ENCODE measurements around the gene OR1J1. TPM values are rescaled to one million over a fixed set of nuclear protein-coding genes. Genes with fewer than 3 reads are reported as not detected.

OR1J1 gene
- total RNA-seq, 1 experiment from 2014 or later, result not detected

GRCh38 chr9:122445155-122445749 lies 32.5 kb downstream of the OR1J1 start:
- no TSS peak for BruUV-seq (replicated peaks)
- H3K4me3 ChIP-seq (ENCODE audit: low read depth in 2 of 2, low read length in 2 of 2), result no peak overlapping the region
- DNase-seq (ENCODE audit: low read depth, low spot score) (no peak), ATAC-seq (no peak)
- no peaks in the 10 kb centered on the region for H3K9me3 ChIP-seq (ENCODE audit: control insufficient read depth, insufficient read depth, low read depth, low read length)
- intact Hi-C loops (cut with micrococcal nuclease; ENCODE audit: unreplicated experiment) (no loop called here), in situ Hi-C loops (cut with HindIII; ENCODE audit: low pct_unique_long_range_greater_than_20kb, low sequenced_read_pairs) (no loop called here)
- ChIA-PET POLR2A (no interaction called here), CTCF (no interaction called here)
- no peak overlapping the region for H3K27ac ChIP-seq (ENCODE audit: low read length)
- no peaks in the 10 kb centered on the region for H3K4me1 ChIP-seq (ENCODE audit: control insufficient read depth, insufficient read depth, low read length)
- no peak for TF ChIP-seq REST (IDR thresholded peaks at IDR 0.05; ENCODE audit: insufficient read depth in 1 of 2, low read depth in 2 of 2, low read length in 1 of 2)
- TF ChIP-seq TCF7L2 (IDR thresholded peaks at IDR 0.05; ENCODE audit: low read depth, low read length), result no peak
- no peak for TF ChIP-seq SIN3A (IDR thresholded peaks at IDR 0.05; ENCODE audit: borderline replicate concordance, insufficient read depth, low read depth, low read length)
- no peak for TF ChIP-seq CTCF (IDR thresholded peaks at IDR 0.05)
- TF ChIP-seq POLR2AphosphoS5 (IDR thresholded peaks at IDR 0.05; ENCODE audit: low read depth, low read length), result no peak
- no peaks in the 10 kb centered on the region for H3K36me3 ChIP-seq (ENCODE audit: control insufficient read depth, insufficient read depth, low read length)
- no peaks in the 10 kb centered on the region for H3K27me3 ChIP-seq (ENCODE audit: control insufficient read depth, insufficient read depth, low read length)

DNA sequence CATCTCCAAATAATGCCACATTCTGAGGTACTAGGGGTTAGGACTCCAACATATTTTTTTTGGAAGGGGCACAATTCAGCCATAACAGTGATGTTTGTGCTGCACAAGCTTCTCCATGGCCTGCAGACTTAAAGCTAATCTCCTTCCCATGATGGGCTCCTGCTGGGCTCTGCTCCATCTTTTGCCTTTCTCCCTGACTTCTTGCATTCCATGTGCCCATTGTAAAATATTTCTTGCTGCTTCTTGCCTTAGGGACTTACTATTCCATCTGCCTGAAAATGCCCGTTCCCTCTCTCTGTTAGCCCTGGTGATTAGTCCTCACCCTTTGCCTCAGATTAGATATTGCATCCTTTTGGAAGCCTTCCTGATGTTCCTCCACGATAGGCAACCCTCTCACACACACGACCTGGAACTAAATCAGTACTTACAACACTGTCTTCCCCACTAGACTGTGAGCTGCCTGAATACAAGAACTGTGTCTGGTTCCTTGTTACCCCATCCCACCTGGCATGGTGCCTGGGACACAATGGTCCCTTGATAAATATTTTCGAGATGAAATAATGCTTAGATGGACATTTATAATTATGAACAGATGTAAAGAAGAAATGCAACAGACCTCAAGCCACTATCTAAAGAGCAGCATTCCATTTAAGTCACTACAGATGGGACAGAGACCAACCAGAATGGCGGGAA lies 33.5 kb downstream of the OR1J1 start:
- no TSS peak for BruUV-seq (replicated peaks)
- H3K9me3 ChIP-seq (ENCODE audit: control insufficient read depth, insufficient read depth, low read depth, low read length), result no peaks in the 10 kb centered on the region
- intact Hi-C loops (cut with micrococcal nuclease; ENCODE audit: unreplicated experiment), result no loop called here
- in situ Hi-C loops (cut with HindIII; ENCODE audit: low pct_unique_long_range_greater_than_20kb, low sequenced_read_pairs), result no loop called here
- TF ChIP-seq CTCF (IDR thresholded peaks at IDR 0.05), result no peak
- no peak for TF ChIP-seq TCF7L2 (IDR thresholded peaks at IDR 0.05; ENCODE audit: low read depth, low read length)
- no peak for TF ChIP-seq POLR2AphosphoS5 (IDR thresholded peaks at IDR 0.05; ENCODE audit: low read depth, low read length)
- TF ChIP-seq SIN3A (IDR thresholded peaks at IDR 0.05; ENCODE audit: borderline replicate concordance, insufficient read depth, low read depth, low read length), result no peak
- TF ChIP-seq REST (IDR thresholded peaks at IDR 0.05; ENCODE audit: insufficient read depth in 1 of 2, low read depth in 2 of 2, low read length in 1 of 2), result no peak
- H3K4me1 ChIP-seq (ENCODE audit: control insufficient read depth, insufficient read depth, low read length), result no peaks in the 10 kb centered on the region
- H3K4me3 ChIP-seq (ENCODE audit: low read depth in 2 of 2, low read length in 2 of 2), result no peak overlapping the region
- DNase-seq (ENCODE audit: low read depth, low spot score), result no peak
- CTCF ChIA-PET, result no interaction called here
- no peak overlapping the region for H3K27ac ChIP-seq (ENCODE audit: low read length)
- H3K36me3 ChIP-seq (ENCODE audit: control insufficient read depth, insufficient read depth, low read length), result no peaks in the 10 kb centered on the region
- no peak for ATAC-seq
- POLR2A ChIA-PET, result no interaction called here
- H3K27me3 ChIP-seq (ENCODE audit: control insufficient read depth, insufficient read depth, low read length), result no peaks in the 10 kb centered on the region
